Sigmoid colon (tissue), 4 donors: Measurements from ENCODE around the gene SWT1.

Experiments used
- EP300 ChIP-seq, 4 donors: sonication (generic); formaldehyde crosslinking; IDR thresholded peaks; one replicate each; pipeline ENCODE4 v1.6.1; 2017; ENCODE audit warnings: antibody characterized with exemption in 4 of 4
- POLR2AphosphoS5 ChIP-seq, 4 donors: sonication (generic); formaldehyde crosslinking; IDR thresholded peaks; one replicate each; pipeline ENCODE4 v1.6.1; 2017; ENCODE audit warnings: antibody characterized with exemption in 4 of 4
- TF ChIP-seq, protein P1 (sequence below), 4 experiments: fragments of 450-650 bp in 3 of 4; fragments of 200-600 bp in 1 of 4; IDR thresholded peaks; one replicate each; pipeline ENCODE4 v1.5.1; 2016 to 2019; ENCODE audit warnings: antibody characterized with exemption in 4 of 4, mild to moderate bottlenecking in 3 of 4, moderate library complexity in 2 of 4

DNA sequence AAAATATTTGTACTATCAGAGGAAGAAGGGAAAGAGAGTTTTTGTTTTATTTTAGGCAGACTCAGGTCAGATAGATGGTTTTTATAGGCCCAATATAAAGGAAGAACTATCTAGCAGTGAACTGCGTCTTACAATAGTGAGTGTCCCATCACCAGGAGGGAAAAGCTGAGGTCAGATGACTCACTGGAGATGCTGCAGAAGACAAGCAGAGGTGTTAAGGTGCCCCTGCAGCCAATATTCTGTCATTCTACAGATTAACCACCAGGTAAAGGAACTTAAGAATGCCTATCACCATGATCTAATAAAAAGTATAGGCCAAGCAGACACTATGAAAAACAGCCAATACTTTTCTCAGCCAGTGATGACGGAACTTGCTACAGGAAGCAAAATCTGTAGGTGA lies 130.5 kb downstream of the SWT1 start:
- TF ChIP-seq EP300 (IDR thresholded peaks at IDR 0.05) (no peak), POLR2AphosphoS5 (IDR thresholded peaks at IDR 0.05) (no peak)
- TF ChIP-seq, protein P1, sequence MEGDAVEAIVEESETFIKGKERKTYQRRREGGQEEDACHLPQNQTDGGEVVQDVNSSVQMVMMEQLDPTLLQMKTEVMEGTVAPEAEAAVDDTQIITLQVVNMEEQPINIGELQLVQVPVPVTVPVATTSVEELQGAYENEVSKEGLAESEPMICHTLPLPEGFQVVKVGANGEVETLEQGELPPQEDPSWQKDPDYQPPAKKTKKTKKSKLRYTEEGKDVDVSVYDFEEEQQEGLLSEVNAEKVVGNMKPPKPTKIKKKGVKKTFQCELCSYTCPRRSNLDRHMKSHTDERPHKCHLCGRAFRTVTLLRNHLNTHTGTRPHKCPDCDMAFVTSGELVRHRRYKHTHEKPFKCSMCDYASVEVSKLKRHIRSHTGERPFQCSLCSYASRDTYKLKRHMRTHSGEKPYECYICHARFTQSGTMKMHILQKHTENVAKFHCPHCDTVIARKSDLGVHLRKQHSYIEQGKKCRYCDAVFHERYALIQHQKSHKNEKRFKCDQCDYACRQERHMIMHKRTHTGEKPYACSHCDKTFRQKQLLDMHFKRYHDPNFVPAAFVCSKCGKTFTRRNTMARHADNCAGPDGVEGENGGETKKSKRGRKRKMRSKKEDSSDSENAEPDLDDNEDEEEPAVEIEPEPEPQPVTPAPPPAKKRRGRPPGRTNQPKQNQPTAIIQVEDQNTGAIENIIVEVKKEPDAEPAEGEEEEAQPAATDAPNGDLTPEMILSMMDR (IDR thresholded peaks at IDR 0.05): no peak
